ENCODE measurements around the gene BMPR1B.

- TF ChIP-seq CTCF (conservative IDR thresholded peaks at IDR 0.05; ENCODE audit: low read depth, low read length) (no peak), POLR2A (IDR thresholded peaks at IDR 0.05; ENCODE audit: low read depth, low read length) (no peak), MAFK (IDR thresholded peaks at IDR 0.05; ENCODE audit: low read depth, low read length) (no peak), RFX5 (IDR thresholded peaks at IDR 0.05; ENCODE audit: low read depth, low read length) (no peak), CEBPB (IDR thresholded peaks at IDR 0.05; ENCODE audit: low read depth, low read length) (no peak), NFE2L2 (IDR thresholded peaks at IDR 0.05; ENCODE audit: low read depth, low read length) (no peak), USF2 (IDR thresholded peaks at IDR 0.05; ENCODE audit: low read depth, low read length) (no peak), BHLHE40 (IDR thresholded peaks at IDR 0.05; ENCODE audit: low read depth, low read length) (no peak), RAD21 (IDR thresholded peaks at IDR 0.05; ENCODE audit: low read length) (no peak), CHD1 (IDR thresholded peaks at IDR 0.05; ENCODE audit: low read depth, low read length) (no peak), FOS (IDR thresholded peaks at IDR 0.05; ENCODE audit: low read depth, low read length) (no peak), MAZ (IDR thresholded peaks at IDR 0.05; ENCODE audit: borderline replicate concordance, low read depth, low read length) (no peak), MXI1 (IDR thresholded peaks at IDR 0.05; ENCODE audit: borderline replicate concordance, low read depth, low read length) (no peak), SMC3 (IDR thresholded peaks at IDR 0.05; ENCODE audit: low read depth, low read length) (no peak)
Observed at GRCh38 chr4:94739741-94740140, 18.0 kb upstream of the BMPR1B start.

Data from IMR-90 (cell line).